ENCODE results near the gene RAB3GAP2. TPM values are rescaled to one million over a fixed set of nuclear protein-coding genes. Genes with fewer than 3 reads are reported as not detected.
"Not testable (repeated sequence)": the region's sequence is repeated elsewhere in the genome, so short reads cannot be mapped to it uniquely, and the experiment has no call there.

Gene RAB3GAP2, protein sequence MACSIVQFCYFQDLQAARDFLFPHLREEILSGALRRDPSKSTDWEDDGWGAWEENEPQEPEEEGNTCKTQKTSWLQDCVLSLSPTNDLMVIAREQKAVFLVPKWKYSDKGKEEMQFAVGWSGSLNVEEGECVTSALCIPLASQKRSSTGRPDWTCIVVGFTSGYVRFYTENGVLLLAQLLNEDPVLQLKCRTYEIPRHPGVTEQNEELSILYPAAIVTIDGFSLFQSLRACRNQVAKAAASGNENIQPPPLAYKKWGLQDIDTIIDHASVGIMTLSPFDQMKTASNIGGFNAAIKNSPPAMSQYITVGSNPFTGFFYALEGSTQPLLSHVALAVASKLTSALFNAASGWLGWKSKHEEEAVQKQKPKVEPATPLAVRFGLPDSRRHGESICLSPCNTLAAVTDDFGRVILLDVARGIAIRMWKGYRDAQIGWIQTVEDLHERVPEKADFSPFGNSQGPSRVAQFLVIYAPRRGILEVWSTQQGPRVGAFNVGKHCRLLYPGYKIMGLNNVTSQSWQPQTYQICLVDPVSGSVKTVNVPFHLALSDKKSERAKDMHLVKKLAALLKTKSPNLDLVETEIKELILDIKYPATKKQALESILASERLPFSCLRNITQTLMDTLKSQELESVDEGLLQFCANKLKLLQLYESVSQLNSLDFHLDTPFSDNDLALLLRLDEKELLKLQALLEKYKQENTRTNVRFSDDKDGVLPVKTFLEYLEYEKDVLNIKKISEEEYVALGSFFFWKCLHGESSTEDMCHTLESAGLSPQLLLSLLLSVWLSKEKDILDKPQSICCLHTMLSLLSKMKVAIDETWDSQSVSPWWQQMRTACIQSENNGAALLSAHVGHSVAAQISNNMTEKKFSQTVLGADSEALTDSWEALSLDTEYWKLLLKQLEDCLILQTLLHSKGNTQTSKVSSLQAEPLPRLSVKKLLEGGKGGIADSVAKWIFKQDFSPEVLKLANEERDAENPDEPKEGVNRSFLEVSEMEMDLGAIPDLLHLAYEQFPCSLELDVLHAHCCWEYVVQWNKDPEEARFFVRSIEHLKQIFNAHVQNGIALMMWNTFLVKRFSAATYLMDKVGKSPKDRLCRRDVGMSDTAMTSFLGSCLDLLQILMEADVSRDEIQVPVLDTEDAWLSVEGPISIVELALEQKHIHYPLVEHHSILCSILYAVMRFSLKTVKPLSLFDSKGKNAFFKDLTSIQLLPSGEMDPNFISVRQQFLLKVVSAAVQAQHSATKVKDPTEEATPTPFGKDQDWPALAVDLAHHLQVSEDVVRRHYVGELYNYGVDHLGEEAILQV (N-terminal part only)
- 26.3 and 28.8 TPM in 2 replicates for total RNA-seq (2014; rRNA removed; shearing (Covaris generic))

DNA sequence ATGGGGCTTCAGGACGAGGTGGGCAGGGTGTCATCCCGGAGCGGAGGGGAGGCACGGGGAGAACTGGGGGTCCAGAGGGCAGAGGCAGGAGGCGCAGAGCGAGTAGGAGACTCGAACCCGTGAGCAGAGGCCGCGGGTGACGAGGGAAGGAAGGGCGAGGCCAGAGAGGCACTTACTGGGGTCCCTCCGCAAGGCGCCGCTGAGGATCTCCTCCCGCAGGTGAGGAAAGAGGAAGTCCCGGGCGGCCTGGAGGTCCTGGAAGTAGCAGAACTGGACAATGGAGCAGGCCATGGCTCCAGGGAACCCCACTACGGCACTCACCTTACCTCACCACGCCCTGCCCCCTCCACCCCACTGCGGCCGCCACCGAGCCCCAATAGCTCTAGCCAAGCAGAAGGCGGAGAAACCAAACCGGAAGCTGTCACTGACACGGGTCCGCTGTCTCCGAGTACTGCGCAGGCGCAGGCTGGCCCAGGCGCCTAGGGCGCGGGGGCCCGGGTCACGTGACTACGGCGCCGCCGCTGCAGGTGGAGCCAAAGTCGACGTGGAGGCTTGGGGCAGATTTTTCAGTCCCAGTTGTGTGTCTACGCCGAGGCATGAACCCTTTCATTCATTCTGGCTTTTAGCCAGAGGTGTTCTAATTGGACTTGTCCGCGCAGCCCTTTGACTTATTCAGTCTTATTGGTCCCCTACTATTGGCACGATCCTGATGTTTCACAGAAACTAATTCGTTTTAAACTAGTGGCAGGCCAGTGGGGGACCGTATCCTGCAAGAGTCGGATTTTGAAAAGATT lies at the start of gene RAB3GAP2:
RAB3GAP2 (minus strand) TSS at position 407 of the 794 bp plus-strand sequence; CDS start at position 291, 116 bp downstream.
- peak; percentile 98 for DNase-seq (ENCODE audit: low read depth)

DNA sequence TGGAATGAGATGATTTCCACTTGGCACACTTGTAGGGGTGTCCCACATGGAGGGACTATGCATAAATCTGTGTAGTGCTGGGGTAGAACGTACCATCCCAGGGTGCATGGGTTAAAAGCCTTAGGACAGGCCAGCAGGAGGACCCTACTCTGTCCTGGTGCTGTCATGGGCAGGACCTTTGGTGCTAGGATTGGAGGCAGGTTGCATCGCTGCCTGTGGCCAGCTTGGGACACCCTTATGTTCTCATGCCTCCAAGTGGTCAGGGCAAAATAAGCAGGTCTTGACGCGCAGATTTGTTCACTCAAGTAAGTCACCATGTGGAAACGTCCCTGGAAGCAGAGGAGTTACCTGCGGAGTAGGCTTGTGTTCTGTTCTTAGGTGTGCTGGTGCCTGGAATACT lies 49.5 kb upstream of the RAB3GAP2 start:
- DNase-seq (ENCODE audit: low read depth), result no peak

DNA sequence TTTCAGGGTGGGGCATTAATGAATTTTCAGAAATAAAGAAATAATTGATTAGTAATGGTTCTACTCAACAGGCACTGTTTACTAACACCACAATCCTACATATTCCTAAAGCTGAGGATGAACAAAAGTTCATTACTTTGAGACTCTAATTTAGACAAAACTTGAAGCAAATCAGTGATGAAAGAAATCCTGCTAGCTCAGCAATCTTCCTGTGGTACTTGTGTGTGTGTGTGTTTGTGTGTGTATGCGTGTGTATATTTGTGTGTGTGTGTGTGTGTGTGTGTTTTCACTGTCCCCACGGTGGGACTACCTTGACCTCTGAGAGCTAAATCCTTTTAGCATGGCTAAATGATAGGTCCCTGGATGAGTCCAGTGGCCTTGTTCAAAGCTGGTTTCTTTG lies 48.5 kb upstream of the RAB3GAP2 start:
- DNase-seq (ENCODE audit: low read depth), result no peak

DNA sequence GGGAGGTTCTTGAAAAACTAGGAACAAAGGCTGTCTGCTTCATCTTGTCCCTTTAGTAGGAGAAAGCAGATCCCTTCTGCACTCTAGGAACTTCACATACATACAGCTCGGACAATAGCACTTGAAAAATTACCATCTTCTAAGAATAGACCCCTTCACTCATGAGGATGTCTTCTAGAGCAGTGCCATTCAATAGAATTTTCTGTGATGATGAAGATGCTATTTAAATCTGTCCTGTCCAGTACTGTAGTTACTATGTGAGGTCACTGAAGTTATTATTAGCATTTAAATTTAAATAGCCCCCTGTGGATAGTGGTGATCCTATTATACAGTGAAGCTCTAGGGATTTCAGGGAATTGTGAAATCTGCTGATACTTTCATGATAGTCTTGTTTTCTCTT lies 46.4 kb upstream of the RAB3GAP2 start:
- no peak for DNase-seq (ENCODE audit: low read depth)

DNA sequence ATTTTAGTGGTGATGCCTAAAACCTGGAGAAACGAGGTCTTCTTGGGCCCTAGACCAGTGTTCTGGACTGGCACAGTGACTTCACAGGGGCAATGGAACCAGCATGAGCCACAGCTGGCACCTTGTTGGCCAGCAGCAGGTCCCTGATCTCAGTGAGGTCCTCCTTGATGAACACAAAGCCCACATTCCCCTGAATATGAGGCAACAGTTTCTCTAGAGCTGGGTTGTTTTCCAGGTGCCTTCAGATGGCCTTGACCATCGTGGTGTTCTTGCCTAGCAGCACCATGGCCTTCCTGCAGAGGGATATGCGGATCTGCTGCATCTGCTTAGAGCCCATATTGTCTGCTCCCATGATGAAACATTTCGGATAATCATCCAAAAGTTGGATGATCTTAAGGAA lies 44.9 kb upstream of the RAB3GAP2 start:
- no peak for DNase-seq (ENCODE audit: low read depth)

DNA sequence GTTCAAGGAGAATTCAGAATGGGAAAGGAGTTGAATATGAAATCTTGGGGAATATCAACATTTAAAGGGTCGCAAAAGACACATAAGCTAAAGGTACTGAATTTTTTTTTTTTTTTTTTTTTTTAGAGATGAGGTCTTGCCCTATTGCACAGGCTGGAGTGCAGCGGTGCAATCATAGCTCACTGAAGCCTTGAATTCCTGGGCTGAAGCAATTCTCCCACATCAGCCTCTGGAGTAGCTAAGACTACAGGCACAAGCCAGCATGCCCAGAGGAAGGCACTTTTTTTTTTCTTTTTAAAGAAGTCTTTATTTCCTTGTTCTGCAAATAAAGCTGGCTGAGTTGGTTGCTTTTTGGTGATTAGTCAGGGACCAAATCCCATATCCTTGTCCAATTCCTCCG lies 44.1 kb upstream of the RAB3GAP2 start:
- no peak for DNase-seq (ENCODE audit: low read depth)

DNA sequence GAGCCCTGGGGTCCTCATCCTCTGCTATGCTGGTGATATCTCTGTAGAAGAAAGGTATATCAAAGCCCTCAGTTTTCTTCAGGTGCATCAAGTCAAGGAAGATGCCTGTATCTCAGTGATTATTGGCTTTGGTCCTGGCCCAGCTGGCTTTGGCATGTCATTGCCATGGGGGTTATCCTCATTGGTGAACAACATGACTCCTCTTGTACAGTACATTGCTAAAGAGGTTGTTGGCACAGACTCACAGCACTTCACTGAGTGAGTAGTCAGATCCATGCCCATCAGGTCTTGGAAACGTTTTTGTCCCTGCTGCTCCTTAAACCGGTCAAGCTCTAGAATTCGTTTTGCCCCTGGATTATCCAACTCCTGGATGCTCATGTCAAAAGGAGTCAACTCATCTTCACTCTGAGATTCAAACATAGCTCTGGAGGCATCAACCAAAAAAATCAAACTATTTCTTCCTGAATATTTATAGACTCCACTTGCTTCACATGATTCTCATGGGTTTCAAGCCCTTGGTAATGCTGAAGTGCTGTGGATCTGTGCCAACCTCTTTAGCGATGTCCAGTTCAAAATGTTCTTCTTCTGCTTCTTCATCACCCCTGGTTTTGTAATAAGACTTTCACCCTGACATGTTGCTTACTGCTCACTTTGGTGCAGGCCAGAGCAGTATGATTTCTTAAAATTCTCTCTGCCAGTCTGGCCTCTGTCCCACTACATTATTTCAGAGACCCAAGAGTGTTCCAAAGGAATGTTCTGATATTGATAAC lies 43.0 kb upstream of the RAB3GAP2 start:
- no peak for DNase-seq (ENCODE audit: low read depth)

DNA sequence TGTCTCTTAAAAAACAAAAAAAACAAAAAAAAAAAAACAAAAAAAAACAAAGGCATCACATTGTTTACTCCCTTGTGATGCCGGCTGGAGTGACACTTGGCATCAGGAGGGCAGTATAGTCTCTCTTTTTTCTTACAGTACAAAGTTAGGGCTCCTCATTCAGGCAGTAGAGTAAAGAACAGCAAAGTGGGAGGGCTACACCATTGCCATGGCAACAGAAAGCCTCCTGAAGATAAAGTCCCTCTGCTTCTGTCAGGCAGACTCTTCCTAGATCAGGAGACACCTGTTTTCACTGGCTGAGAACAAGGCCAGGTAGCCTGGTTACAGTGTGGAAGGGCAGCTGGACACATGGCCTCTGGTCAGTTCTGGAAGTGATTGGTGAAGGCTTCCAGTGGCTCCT lies 41.3 kb upstream of the RAB3GAP2 start:
- no peak for DNase-seq (ENCODE audit: low read depth)

DNA sequence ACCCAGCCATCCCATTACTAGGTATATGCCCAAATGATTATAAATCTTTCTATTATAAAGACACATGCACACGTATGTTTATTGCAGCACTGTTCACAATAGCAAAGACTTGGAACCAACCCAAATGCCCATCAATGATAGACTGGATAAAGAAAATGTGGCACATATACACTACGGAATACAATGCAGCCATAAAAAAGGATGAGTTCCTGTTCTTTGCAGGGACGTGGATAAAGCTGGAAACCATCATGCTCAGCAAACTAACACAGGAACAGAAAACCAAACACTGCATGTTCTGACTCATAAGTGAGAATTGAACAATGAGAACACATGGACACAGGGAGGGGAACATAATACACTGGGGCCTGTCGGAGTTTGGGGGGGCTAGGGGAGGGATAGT lies 37.9 kb upstream of the RAB3GAP2 start:
- DNase-seq (ENCODE audit: low read depth), result not testable (repeated sequence)

DNA sequence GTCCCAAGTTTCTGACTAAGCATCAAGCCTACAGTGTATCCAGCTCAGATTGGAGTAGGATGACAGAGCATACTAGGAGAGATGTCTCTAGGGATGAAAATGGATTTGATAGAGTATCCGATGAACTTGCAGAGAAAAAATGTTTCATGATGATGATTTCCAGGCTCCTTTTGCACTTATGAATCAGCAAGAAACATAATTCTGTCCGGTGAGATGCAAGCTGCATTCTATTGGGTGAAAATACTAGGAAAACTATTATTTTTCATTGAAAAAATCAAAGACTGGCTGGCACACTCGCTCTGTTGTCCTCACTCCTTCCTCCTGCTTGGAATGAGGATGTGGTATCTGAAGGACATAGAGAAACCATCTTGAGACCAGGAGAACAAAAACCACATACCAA lies 35.4 kb upstream of the RAB3GAP2 start:
- DNase-seq (ENCODE audit: low read depth), result no peak

DNA sequence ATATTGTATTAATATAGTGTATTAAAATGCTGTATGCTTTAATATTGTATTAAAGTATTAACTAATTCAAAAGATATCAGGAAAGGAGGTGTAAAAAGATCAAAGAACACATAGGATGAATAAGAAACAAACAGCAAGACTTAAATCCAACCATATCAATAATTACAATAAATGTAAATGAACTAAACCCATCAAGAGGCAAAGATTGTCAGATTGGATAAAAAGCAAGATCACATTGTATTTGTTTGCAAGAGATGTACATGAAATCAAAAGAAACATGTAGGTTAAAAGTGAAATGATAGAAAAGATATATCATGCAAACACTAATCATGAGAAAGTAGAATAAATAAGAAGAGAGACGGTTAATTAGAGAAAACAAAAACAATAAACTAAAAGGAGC lies 34.1 kb upstream of the RAB3GAP2 start:
- DNase-seq (ENCODE audit: low read depth), result no peak

DNA sequence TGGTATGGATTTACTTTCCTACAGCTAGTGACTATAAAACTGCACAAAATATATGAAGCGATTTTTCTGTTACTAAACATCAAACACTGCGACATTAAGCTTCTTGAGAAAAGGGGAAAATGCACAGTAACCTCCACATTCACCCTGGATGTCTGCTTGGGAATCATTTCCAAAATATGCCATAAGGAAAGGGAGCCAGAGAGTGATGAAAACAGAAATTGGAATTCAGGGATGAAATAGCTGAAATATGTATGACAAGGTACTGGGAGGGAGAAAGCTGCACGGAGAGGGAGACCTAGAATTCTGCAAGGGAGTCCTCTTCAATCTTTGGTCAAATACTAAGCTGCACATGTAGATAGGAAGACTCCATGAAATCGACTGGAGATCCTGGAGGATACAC lies 31.6 kb upstream of the RAB3GAP2 start:
- DNase-seq (ENCODE audit: low read depth), result no peak

DNA sequence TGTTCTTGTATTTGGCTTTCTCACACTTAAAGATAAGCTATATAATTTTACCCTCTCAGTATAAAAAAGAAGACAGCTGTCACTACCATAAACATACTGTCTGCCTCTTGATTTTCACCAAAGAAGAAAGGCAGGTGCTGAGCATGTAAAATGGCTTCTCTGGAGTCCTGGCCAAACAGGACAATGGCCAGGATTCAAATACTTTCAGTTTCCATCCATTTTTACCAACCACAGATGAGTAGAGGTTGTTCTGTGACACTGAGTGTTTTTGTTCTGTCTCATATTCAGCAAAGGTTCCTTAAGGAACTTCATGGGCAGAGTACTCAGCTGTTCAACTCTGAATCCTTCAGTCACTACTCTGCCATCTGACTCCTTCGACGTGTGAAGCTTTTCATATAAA lies 29.4 kb upstream of the RAB3GAP2 start:
- DNase-seq (ENCODE audit: low read depth), result no peak

DNA sequence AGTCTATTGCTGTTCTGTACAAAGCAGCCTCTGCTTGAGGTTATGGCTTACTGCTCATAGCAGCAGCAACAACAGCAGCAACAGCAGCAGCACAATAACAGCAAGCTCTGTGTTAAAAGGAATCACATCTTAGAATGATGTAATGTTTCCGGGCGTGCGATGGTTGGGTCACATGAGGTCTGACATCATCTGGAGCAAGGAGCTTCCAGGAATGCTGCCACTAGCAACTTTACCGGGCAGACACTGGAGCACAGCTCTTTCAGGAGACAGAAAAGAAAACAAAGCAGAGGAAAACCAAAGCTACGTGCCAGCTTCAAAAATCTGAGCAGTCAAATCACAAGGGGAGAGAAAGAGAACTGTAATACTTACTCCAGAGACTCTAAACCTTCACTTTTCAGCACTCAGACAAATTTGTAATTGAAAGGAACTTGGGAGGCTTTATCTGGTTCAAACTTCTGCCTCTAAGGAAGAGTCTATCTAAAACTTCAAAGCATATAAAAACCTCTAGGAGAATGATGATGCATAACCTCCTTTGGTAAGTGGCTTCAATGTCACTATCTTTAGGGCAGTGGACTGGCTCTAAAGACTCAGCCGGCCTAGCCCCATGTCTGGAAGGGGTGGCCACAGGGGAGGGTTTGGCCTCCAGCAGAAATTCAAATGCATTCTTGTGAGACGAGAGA lies 28.3 kb upstream of the RAB3GAP2 start:
- DNase-seq (ENCODE audit: low read depth), result peak; percentile 85

DNA sequence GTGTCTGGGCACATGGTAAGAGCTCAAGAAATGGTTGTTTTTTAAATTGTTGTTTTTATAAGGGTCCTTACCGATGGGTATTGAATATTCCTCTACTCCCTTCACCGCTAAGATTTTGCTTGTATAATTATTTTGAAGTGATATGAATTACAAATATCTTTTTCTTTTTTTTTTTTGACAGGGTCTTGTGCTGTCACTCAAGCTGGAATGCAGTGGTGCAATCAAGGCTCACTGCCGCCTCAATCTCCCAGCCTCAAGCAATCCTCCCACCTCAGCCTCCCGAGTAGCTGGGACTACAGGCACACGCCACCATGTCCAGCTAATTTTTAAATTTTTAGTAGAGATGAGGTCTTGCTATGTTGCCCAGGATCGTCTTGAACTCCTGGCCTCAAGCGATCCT lies 27.1 kb upstream of the RAB3GAP2 start:
- DNase-seq (ENCODE audit: low read depth), result no peak

DNA sequence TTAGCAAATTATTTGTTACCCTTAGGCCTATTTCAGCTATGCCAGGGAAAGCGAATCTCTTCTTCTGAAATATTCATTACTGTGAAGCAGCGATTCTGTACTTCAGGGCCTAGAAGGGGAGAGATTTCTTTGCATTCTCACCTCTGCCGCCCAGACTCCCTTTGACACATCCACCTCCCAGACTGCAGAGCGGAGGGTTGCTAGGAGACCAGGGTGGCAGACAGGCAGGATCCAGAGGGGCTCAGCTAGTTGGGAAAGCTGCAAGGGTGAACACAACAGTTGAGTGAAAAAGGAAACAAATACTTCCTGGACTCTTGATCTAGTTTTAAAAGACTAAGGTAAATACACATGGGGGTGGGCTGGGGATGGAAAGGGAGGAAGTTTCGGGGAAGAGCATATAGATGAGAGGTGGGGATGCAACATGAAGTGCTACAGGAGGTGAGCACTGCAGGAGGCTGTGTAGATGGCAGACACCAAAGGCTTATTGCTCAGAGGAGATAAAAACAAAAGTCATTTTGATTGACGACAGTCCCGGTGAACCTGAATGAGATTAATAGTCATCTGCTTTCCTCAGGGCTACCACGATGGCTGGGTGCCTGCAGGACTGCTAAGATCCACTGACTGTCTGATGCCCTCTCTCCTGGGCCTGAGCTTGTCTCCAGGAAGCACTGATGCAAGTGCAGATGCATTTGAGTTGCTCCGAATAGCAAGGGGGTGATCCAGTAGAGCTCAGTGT lies 26.4 kb upstream of the RAB3GAP2 start:
- DNase-seq (ENCODE audit: low read depth), result no peak

DNA sequence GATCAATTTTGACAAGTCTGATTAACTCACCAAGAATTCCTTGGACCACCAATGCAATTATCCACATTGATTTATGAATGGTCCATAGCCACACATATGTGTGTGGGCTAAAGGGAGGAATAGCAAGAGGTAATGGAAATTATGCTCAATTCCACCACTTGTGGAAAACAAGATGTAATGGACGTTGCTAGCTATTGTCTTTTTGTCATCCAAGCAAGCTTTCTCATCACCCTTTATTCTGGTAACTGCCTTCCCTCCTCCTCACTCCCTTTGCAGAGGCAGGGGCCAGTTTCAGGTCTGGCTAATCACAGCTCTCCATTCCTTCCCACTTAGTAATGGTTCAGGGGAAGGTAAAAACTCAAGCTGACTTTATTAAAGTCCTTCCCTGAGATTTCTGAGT lies 24.7 kb upstream of the RAB3GAP2 start:
- DNase-seq (ENCODE audit: low read depth), result no peak

DNA sequence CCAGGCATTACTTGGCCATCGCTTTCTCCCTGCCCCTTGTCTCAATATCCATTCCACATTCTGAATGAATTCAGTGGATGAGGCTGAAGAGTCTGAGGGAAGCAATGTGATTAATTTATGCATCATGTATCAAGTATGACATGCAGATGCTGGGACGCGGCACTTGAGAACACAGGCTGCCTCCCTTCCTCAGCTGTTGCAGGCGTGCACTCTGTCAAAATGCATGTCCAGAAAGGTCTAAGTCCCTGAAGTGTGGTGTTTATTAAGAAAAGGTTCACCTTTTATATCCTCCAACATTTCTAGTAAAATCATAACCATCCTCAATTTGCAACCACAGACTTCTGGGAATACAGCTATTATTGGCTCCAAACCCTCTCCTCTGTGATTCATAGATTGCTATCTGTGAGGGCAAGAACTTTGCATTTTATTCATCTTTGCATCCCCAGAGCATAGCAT lies 22.6 kb upstream of the RAB3GAP2 start:
- no peak for DNase-seq (ENCODE audit: low read depth)

DNA sequence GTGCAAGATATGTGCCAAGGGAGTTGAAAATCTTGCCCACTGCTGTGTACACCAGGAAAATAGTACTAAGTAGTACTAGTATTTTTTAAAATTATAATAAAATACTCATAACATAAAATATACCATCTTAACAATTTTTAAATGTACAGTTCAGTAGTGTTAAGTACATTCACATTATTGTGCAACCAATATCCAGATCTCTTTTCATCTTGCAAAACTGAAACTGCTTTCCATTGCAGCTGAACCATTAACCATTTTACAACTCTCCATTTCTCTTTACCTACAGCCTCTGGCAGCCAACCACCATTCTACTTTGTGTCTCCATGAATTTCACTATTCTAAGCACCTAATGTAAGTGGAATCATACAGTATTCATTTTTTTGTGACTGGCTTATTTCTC lies 19.3 kb upstream of the RAB3GAP2 start:
- DNase-seq (ENCODE audit: low read depth), result no peak

Data from Daoy (cell line).